Measurements from ENCODE around the gene MAPK14. TPM values are rescaled to one million over a fixed set of nuclear protein-coding genes. Genes with fewer than 3 reads are reported as not detected.

Gene MAPK14
- total and polyA plus RNA-seq, 2 donors (not counting 3 experiments of a cell fraction or from before 2014, with no cell fraction given): 33.3 to 54.1 TPM

GRCh38 chr6:36078159-36078558 lies 50.6 kb downstream of the MAPK14 start:
- POLR2A ChIA-PET: interaction anchor here (0.6 kb wide), 1 partner anchor 400 kb away, joined by 3 read pairs; no protein-coding TSS in a partner anchor
- H3K79me2 ChIP-seq (ENCODE audit: control insufficient read depth, insufficient read depth, low read length): peaks cover 21% of the 10 kb centered on the region
- CTCF ChIA-PET: interaction anchor here (1.0 to 2.5 kb wide), 3 partner anchors 9 to 51 kb away, joined by 3 to 9 read pairs (median 4); partner anchors contain the start of gene MAPK14
- peaks cover 12 to 20% of the 10 kb centered on the region in 2 experiments for H3K36me3 ChIP-seq (ENCODE audit: control insufficient read depth in 2 of 2, extremely low read depth in 1 of 2, insufficient read depth in 2 of 2, low read length in 2 of 2)
- no peak overlapping the region for H3K9ac ChIP-seq (replicated peaks; ENCODE audit: extremely low read depth, insufficient read depth, low read length)
- DNase-seq (ENCODE audit: low read depth, low spot score) (no peak), FAIRE-seq (no peak)
- no peaks in the 10 kb centered on the region for H3K27me3 ChIP-seq (ENCODE audit: control insufficient read depth in 2 of 2, insufficient read depth in 2 of 2, low read length in 2 of 2)
- no peak overlapping the region for H3K27ac ChIP-seq (ENCODE audit: insufficient read depth, low read depth, low read length)
- H3K4me2 ChIP-seq (ENCODE audit: insufficient read depth, low read length): no peak overlapping the region
- no peaks in the 10 kb centered on the region for H3K4me1 ChIP-seq (ENCODE audit: control insufficient read depth, extremely low read depth, insufficient read depth, low read length)
- intact Hi-C loops (cut with micrococcal nuclease): no loop called here
- H3K9me3 ChIP-seq (replicated peaks; ENCODE audit: control insufficient read depth, insufficient read depth, low read length): no peaks in the 10 kb centered on the region
- no peak overlapping the region for H2AFZ ChIP-seq (ENCODE audit: low read depth, low read length)
- H3K9me1 ChIP-seq (replicated peaks; ENCODE audit: control insufficient read depth, extremely low read depth, insufficient read depth, low read length): no peaks in the 10 kb centered on the region
- dilution Hi-C loops (cut with MboI; ENCODE audit: extremely low pct_ligation_motif_present, low sequenced_read_pairs): no loop called here
- BruUV-seq (replicated peaks): TSS peak; percentile 1
- no peak overlapping the region for H3K4me3 ChIP-seq (replicated peaks in 1 of 3; ENCODE audit: insufficient read depth in 1 of 3, low read depth in 1 of 3, low read length in 3 of 3)
- peaks cover 6% of the 10 kb centered on the region for H4K20me1 ChIP-seq (replicated peaks; ENCODE audit: control insufficient read depth, extremely low read depth, insufficient read depth, low read length)
- TF ChIP-seq MAX (IDR thresholded peaks at IDR 0.05; ENCODE audit: insufficient read depth, insufficient read length) (no peak), POLR2AphosphoS5 (IDR thresholded peaks at IDR 0.05; ENCODE audit: insufficient read depth, low read depth, low read length) (no peak), GATA2 (IDR thresholded peaks at IDR 0.05; ENCODE audit: insufficient read depth, insufficient read length, low read depth, low read length) (no peak), MYC (IDR thresholded peaks at IDR 0.05; ENCODE audit: low read depth, low read length) (no peak), FOS (IDR thresholded peaks at IDR 0.05; ENCODE audit: borderline replicate concordance, insufficient read depth, low read length) (no peak), EZH2 (IDR thresholded peaks at IDR 0.05; ENCODE audit: borderline replicate concordance, low read depth, low read length, severe bottlenecking) (no peak), JUN (IDR thresholded peaks at IDR 0.05; ENCODE audit: borderline replicate concordance, insufficient read depth, insufficient read length, low read depth) (no peak), POLR2A (IDR thresholded peaks at IDR 0.05; ENCODE audit: low read depth, low read length) (no peak)
- TF ChIP-seq, protein P1, sequence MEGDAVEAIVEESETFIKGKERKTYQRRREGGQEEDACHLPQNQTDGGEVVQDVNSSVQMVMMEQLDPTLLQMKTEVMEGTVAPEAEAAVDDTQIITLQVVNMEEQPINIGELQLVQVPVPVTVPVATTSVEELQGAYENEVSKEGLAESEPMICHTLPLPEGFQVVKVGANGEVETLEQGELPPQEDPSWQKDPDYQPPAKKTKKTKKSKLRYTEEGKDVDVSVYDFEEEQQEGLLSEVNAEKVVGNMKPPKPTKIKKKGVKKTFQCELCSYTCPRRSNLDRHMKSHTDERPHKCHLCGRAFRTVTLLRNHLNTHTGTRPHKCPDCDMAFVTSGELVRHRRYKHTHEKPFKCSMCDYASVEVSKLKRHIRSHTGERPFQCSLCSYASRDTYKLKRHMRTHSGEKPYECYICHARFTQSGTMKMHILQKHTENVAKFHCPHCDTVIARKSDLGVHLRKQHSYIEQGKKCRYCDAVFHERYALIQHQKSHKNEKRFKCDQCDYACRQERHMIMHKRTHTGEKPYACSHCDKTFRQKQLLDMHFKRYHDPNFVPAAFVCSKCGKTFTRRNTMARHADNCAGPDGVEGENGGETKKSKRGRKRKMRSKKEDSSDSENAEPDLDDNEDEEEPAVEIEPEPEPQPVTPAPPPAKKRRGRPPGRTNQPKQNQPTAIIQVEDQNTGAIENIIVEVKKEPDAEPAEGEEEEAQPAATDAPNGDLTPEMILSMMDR (IDR thresholded peaks at IDR 0.05; ENCODE audit: extremely low read depth in 1 of 2, insufficient read depth in 1 of 2, low read depth in 1 of 2, low read length in 2 of 2): no peak
